ENCODE measurements around the gene ST7. TPM values are rescaled to one million over a fixed set of nuclear protein-coding genes. Genes with fewer than 3 reads are reported as not detected.

The ST7 gene
- total RNA-seq, 1 donor from 2014 or later: 8.3 TPM

- no peak overlapping the region for H3K4me3 Mint-ChIP-seq
- H3K4me1 Mint-ChIP-seq: no peaks in the 10 kb centered on the region
- H3K27ac Mint-ChIP-seq: no peak overlapping the region
- POLR2A ChIA-PET: no interaction called here
- CTCF ChIA-PET: no interaction called here
- intact Hi-C loops (cut with micrococcal nuclease): no loop called here
- ATAC-seq (ENCODE audit: low read depth) (no peak), DNase-seq (no peak)
- no peaks in the 10 kb centered on the region for H3K36me3 Mint-ChIP-seq (ENCODE audit: low read depth)
- no peak for TF ChIP-seq CTCF (IDR thresholded peaks at IDR 0.05)
- no peaks in the 10 kb centered on the region for H3K9me3 Mint-ChIP-seq
- H3K27me3 Mint-ChIP-seq: no peaks in the 10 kb centered on the region
Observed at GRCh38 chr7:117094457-117094856, 141.2 kb downstream of the ST7 start.

DNA sequence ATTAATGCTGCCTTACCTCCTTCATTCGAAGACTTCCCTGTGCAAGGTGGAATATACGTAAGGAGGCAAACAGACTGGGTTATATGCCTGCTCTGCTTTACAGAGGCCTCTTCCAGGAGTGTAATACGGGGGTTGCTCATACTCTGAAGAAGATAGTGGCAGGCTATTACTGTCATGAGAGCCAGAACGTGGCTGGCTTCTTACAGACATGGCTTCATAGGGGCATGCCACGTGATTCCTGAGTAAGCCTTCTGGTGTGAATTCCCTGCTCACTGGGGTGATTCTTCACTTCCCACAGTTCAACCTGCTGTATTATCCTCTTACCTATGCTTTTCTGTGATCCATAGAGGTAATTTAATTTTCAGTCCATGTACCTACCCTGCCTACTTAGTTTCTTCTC, 141.8 kb downstream of the ST7 start:
- Mint-ChIP-seq H3K9me3 (no peaks in the 10 kb centered on the region), H3K27me3 (no peaks in the 10 kb centered on the region), H3K27ac (no peak overlapping the region), H3K4me3 (no peak overlapping the region), H3K4me1 (no peaks in the 10 kb centered on the region), H3K36me3 (ENCODE audit: low read depth) (no peaks in the 10 kb centered on the region)
- intact Hi-C loops (cut with micrococcal nuclease): no loop called here
- ATAC-seq (ENCODE audit: low read depth) (no peak), DNase-seq (no peak)
- POLR2A ChIA-PET: no interaction called here
- CTCF ChIA-PET: no interaction called here
- TF ChIP-seq CTCF (IDR thresholded peaks at IDR 0.05): no peak

- ATAC-seq (ENCODE audit: low read depth): no peak
- no peaks in the 10 kb centered on the region for H3K9me3 Mint-ChIP-seq
- intact Hi-C loops (cut with micrococcal nuclease): no loop called here
- H3K27me3 Mint-ChIP-seq: no peaks in the 10 kb centered on the region
- H3K36me3 Mint-ChIP-seq (ENCODE audit: low read depth): no peaks in the 10 kb centered on the region
- no peak overlapping the region for H3K27ac Mint-ChIP-seq
- no peak for TF ChIP-seq CTCF (IDR thresholded peaks at IDR 0.05)
- CTCF ChIA-PET: interaction anchor here (0.7 kb wide), 1 partner anchor 9 kb away, joined by 3 read pairs; no protein-coding TSS in a partner anchor
- no peak for DNase-seq
- POLR2A ChIA-PET: no interaction called here
- no peak overlapping the region for H3K4me3 Mint-ChIP-seq
- H3K4me1 Mint-ChIP-seq: no peaks in the 10 kb centered on the region
Observed at GRCh38 chr7:117096330-117096729, 143.0 kb downstream of the ST7 start.

GRCh38 chr7:117096942-117097341, 143.6 kb downstream of the ST7 start:
- Mint-ChIP-seq H3K36me3 (ENCODE audit: low read depth) (no peaks in the 10 kb centered on the region), H3K27me3 (no peaks in the 10 kb centered on the region), H3K4me1 (no peaks in the 10 kb centered on the region), H3K27ac (no peak overlapping the region), H3K9me3 (no peaks in the 10 kb centered on the region), H3K4me3 (no peak overlapping the region)
- no peak for ATAC-seq (ENCODE audit: low read depth)
- no peak for DNase-seq
- ChIA-PET CTCF (no interaction called here), POLR2A (no interaction called here)
- no peak for TF ChIP-seq CTCF (IDR thresholded peaks at IDR 0.05)
- intact Hi-C loops (cut with micrococcal nuclease): no loop called here

GRCh38 chr7:117097860-117098259, 144.6 kb downstream of the ST7 start:
- ChIA-PET POLR2A (no interaction called here), CTCF (no interaction called here)
- Mint-ChIP-seq H3K4me1 (no peaks in the 10 kb centered on the region), H3K27ac (no peak overlapping the region), H3K36me3 (ENCODE audit: low read depth) (no peaks in the 10 kb centered on the region), H3K27me3 (no peaks in the 10 kb centered on the region), H3K4me3 (no peak overlapping the region), H3K9me3 (no peaks in the 10 kb centered on the region)
- no peak for DNase-seq
- TF ChIP-seq CTCF (IDR thresholded peaks at IDR 0.05): no peak
- ATAC-seq (ENCODE audit: low read depth): no peak
- intact Hi-C loops (cut with micrococcal nuclease): no loop called here
